GM19239 (cell line): ENCODE data around the gene RABL6.
"Not testable (repeated sequence)": the region's sequence is repeated elsewhere in the genome, so short reads cannot be mapped to it uniquely, and the experiment has no call there.

Source experiments
- DNase-seq: peaks from one replicate; pipeline ENCODE4 v3.0.0; 2011; ENCODE audit warnings: low spot score; ENCODE audit not compliant: insufficient read length
- FAIRE-seq: peaks from 2 replicates; lab custom pipeline; 2011; peaks lifted over from hg19 to GRCh38; lab: Jason Lieb, UNC

Gene RABL6, protein sequence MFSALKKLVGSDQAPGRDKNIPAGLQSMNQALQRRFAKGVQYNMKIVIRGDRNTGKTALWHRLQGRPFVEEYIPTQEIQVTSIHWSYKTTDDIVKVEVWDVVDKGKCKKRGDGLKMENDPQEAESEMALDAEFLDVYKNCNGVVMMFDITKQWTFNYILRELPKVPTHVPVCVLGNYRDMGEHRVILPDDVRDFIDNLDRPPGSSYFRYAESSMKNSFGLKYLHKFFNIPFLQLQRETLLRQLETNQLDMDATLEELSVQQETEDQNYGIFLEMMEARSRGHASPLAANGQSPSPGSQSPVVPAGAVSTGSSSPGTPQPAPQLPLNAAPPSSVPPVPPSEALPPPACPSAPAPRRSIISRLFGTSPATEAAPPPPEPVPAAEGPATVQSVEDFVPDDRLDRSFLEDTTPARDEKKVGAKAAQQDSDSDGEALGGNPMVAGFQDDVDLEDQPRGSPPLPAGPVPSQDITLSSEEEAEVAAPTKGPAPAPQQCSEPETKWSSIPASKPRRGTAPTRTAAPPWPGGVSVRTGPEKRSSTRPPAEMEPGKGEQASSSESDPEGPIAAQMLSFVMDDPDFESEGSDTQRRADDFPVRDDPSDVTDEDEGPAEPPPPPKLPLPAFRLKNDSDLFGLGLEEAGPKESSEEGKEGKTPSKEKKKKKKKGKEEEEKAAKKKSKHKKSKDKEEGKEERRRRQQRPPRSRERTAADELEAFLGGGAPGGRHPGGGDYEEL

GRCh38 chr9:136807281-136808074, at the start of gene RABL6:
Gene RABL6, plus strand, starts transcription at chr9:136807948. Its CDS starts 249 bp downstream, at chr9:136808197.
- DNase-seq: peak; percentile 99
- FAIRE-seq: peak; percentile 55

GRCh38 chr9:136759001-136759400, 48.7 kb upstream of the RABL6 start:
- FAIRE-seq (no peak), DNase-seq (no peak)

DNA sequence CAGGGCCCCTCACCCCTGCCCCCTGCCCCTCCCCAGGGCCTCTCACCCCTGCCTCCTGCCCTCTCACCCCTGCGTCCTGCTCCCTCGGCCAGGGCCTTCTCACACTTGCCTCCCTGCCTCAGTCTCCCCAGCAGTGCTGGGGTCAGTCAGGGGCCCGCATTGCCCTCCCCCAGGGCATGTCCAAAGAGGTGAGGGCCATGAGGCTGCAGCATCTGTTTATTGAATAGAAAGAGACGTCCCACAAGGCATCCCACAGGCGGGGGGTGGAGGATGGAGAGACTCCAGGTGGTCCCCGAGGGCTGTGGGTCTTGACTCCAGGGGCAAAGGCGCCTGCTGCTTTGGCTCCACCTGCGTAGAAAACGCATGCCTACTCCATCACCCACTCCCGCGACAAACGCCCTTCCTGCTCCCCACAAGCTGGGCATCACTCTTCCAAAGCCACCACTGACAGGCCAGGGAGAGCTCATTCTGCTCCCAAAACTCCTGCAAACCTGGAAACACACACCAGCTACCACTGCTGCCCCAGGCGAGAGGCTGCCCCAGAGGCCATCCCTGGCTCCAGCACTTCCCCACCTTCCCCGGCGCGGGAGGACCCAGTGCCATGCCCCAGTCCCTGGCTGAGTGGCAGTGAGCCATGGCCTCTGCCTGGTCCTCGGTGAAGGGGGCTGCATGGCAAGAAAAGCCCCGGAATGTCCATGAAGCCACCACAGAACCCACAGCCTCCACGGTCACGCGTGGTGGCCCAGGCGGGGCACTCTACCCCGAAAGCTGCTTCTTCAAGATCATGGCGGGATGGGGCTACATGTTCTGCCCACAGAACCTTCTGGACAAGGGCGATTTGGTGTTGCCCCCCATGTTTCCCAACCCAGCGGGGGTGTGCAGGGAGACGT, 48.1 kb upstream of the RABL6 start:
- FAIRE-seq (no peak), DNase-seq (no peak)

GRCh38 chr9:136760424-136760823, 47.3 kb upstream of the RABL6 start:
- DNase-seq (no peak), FAIRE-seq (no peak)

GRCh38 chr9:136760834-136761544, 46.8 kb upstream of the RABL6 start:
- DNase-seq: not testable (repeated sequence)

GRCh38 chr9:136761545-136761981, 46.2 kb upstream of the RABL6 start:
- DNase-seq (no peak), FAIRE-seq (no peak)

More at GRCh38 chr9:136760834-136761544, 46.8 kb upstream of the RABL6 start:
- peak; percentile 57 for FAIRE-seq

DNA sequence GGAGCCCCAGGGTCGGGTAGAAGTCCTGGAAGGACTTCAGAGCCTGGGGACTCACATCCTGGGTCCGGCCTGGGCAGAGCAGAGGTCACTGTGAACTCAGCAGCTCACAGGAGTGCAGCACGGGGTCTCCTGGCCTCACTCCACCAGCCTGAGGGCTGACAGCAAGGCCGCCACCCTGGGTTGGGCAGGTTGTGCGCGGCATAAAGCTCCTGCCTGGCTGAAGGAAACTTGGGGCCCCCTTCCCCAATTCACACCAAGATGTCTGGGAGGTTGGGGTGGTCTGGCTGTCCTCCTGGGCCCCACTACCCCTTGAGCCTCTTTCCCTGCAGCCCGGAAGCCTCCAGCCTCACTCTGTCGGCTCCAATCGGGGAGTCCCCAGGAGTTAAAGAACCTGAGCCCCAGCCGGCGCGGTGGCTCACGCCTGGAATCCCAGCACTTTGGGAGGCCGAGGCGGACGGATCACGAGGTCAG, 45.5 kb upstream of the RABL6 start:
- no peak for DNase-seq
- no peak for FAIRE-seq

DNA sequence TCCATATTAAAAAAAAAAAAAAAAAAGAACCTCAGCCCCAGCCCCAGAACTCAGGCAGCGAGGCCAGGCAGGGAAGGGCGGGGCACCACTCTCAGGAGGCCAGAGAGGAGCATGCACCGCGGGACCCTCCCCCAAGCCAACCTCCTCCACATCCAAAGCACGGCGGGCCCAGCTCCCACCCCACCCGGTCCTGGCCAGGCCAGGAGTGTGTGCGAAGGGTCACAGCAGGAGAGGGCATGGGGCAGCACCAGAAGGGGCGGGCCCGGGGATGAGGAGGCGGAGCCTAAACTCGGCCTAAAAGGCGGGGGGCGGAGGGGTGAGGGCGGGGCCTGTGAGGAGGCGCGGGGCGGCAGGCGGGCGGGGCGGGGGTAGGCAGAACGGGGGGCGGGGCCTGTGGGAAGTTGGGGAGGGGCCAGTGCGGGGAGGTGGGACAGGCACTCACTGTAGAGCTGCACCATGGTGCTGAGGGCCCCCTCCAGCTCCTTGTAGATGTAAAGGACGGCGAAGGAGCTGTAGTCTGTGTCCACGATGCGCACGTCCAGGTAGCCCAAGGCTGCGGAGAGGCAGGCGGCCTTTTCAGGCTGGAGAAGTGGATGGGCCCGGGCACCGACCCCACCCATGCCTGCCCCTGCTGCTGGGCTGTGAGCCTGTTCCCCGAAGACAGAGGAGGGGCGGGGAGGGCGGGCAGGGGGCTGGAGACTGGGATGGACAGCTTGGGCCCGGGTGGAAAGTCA, 44.7 kb upstream of the RABL6 start:
- DNase-seq (no peak), FAIRE-seq (no peak)

DNA sequence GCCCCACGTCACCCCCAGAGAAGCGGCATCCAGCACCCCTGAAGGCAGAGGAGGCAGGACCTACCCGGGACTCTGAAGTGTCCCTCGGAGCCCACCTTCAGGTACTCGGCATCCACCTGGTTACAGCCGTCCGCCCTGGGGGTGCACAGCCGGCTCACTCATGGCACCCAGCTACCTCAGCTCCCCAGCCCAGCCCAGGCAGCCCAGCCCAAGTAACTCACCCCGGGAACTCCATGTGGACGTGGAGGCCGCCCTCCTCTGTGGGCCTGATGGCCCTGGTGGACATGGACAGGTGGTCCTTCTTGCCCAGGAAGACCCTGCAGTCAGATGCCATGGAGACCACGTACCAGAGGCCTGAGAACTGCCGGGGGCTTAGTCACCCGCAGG, 44.1 kb upstream of the RABL6 start:
- FAIRE-seq: no peak
- DNase-seq: no peak

DNA sequence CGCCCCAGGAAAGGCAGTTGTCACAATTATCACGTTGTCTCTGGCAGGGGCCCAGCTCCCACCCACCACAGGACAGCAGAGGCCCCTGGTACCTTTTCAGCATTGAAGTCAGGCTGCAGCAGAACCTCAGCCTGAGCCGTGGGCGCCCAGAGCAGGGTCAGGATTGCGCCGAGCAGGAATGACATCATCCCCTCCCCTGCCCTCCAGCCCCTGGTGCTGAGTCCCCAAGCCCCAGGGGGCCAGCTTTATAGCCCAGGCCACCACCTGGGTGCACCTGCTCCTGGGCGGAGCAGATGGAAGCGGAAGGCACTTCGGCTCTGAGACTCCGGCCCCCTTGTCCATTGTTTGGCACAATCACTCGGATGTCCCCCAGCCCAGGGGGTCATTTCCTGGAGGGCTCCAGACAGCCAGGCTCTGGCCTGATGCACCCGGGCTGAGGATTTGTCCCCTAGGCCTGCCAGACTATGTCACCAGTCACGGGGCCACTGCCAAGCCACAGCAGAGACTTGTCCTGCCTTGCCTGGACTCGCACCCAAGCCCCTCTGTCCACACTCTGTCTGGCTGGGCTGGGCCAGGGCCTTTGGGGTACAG, 43.4 kb upstream of the RABL6 start, which contains the start of gene LCN15:
Gene LCN15, minus strand, starts transcription at position 218 of the 591 bp plus-strand sequence. Its CDS starts 30 bp downstream, at position 188.
- DNase-seq (no peak), FAIRE-seq (no peak)

GRCh38 chr9:136765041-136765440, 42.7 kb upstream of the RABL6 start:
- FAIRE-seq: no peak
- no peak for DNase-seq

GRCh38 chr9:136765745-136766409, 41.9 kb upstream of the RABL6 start:
- not testable (repeated sequence) for DNase-seq
- FAIRE-seq: peak; percentile 69

GRCh38 chr9:136766410-136767120, 41.2 kb upstream of the RABL6 start:
- FAIRE-seq: peak; percentile 88
- not testable (repeated sequence) for DNase-seq

- DNase-seq: peak; percentile 85
These were observed 38.0 kb upstream of the RABL6 start for GRCh38 chr9:136769710-136770191.

DNA sequence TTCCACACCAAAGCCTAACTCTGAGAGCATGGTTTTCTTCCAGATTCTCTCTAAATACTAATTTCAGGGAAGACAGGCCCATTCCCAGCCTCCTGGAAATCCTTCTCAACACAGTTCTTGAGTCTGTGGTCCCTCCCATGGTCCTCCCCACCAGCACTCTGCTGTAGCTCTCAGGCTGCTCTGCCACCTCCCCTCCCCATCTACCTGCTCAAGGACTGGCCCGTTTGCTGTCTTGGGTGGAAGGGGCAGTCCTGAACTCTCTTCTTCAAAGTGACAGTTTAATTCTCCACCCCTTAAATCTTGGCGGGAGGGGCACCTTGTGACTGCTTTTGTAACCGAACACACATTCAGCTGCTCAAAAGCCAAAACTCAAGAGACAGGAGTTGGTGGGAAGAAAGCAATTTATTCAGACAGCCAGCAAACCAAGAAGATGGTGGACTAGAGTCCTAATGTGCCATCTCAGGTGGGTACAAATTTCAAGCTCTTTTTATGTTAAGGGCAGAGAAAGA, 35.8 kb upstream of the RABL6 start:
- FAIRE-seq (no peak), DNase-seq (no peak)

More at GRCh38 chr9:136769710-136770191, 38.0 kb upstream of the RABL6 start:
- FAIRE-seq: no peak
